Activated CD4-positive, alpha-beta T cell treated with anti-CD3 and anti-CD28 coated beads for 48 hours (primary cell): ENCODE data around the gene RCAN2.
"Not testable (repeated sequence)": the region's sequence is repeated elsewhere in the genome, so short reads cannot be mapped to it uniquely, and the experiment has no call there.

Experiments used
- DNase-seq: peaks from one replicate; pipeline ENCODE4 v3.0.0-alpha.2; 2020

The RCAN2 gene

GRCh38 chr6:46381579-46381978 is 109.7 kb downstream of the RCAN2 start:
- DNase-seq: no peak

- DNase-seq: no peak
Observed at GRCh38 chr6:46381057-46381456, 110.2 kb downstream of the RCAN2 start.

- DNase-seq: no peak
Observed at GRCh38 chr6:46380152-46380807, 111.0 kb downstream of the RCAN2 start.

- DNase-seq: no peak
Observed at GRCh38 chr6:46378882-46379416, 112.3 kb downstream of the RCAN2 start.

GRCh38 chr6:46378161-46378881 is 112.9 kb downstream of the RCAN2 start:
- no peak for DNase-seq

GRCh38 chr6:46377209-46377608 is 114.0 kb downstream of the RCAN2 start:
- DNase-seq: no peak

GRCh38 chr6:46376562-46377061 is 114.6 kb downstream of the RCAN2 start:
- DNase-seq: no peak

- no peak for DNase-seq
Observed at GRCh38 chr6:46370622-46371021, 120.6 kb downstream of the RCAN2 start.

- DNase-seq: no peak
Observed at GRCh38 chr6:46368169-46368536, 123.1 kb downstream of the RCAN2 start.

- no peak for DNase-seq
Observed at GRCh38 chr6:46367354-46368168, 123.7 kb downstream of the RCAN2 start.

- no peak for DNase-seq
Observed at GRCh38 chr6:46366190-46366900, 124.9 kb downstream of the RCAN2 start.

GRCh38 chr6:46357591-46357990 is 133.7 kb downstream of the RCAN2 start:
- DNase-seq: no peak

GRCh38 chr6:46356543-46356942 is 134.7 kb downstream of the RCAN2 start:
- no peak for DNase-seq

GRCh38 chr6:46353528-46353927 is 137.7 kb downstream of the RCAN2 start:
- DNase-seq: no peak

GRCh38 chr6:46352541-46353268 is 138.5 kb downstream of the RCAN2 start:
- no peak for DNase-seq

GRCh38 chr6:46350714-46351113 is 140.5 kb downstream of the RCAN2 start:
- DNase-seq: no peak

- DNase-seq: no peak
Observed at GRCh38 chr6:46347669-46348068, 143.6 kb downstream of the RCAN2 start.

- DNase-seq: no peak
Observed at GRCh38 chr6:46340246-46340645, 151.0 kb downstream of the RCAN2 start.

- no peak for DNase-seq
Observed at GRCh38 chr6:46338131-46338530, 153.1 kb downstream of the RCAN2 start.

GRCh38 chr6:46334442-46334841 is 156.8 kb downstream of the RCAN2 start:
- no peak for DNase-seq

- no peak for DNase-seq
Observed at GRCh38 chr6:46333481-46333880, 157.8 kb downstream of the RCAN2 start.

- DNase-seq: not testable (repeated sequence)
Observed at GRCh38 chr6:46332448-46332847, 158.8 kb downstream of the RCAN2 start.
